ENCODE results near the gene ZNF738.

The ZNF738 gene

GRCh38 chr19:21362291-21362690 lies 3.5 kb downstream of the ZNF738 start:
- no peak for DNase-seq (ENCODE audit: insufficient read length, low spot score)
- TF ChIP-seq, protein P1, sequence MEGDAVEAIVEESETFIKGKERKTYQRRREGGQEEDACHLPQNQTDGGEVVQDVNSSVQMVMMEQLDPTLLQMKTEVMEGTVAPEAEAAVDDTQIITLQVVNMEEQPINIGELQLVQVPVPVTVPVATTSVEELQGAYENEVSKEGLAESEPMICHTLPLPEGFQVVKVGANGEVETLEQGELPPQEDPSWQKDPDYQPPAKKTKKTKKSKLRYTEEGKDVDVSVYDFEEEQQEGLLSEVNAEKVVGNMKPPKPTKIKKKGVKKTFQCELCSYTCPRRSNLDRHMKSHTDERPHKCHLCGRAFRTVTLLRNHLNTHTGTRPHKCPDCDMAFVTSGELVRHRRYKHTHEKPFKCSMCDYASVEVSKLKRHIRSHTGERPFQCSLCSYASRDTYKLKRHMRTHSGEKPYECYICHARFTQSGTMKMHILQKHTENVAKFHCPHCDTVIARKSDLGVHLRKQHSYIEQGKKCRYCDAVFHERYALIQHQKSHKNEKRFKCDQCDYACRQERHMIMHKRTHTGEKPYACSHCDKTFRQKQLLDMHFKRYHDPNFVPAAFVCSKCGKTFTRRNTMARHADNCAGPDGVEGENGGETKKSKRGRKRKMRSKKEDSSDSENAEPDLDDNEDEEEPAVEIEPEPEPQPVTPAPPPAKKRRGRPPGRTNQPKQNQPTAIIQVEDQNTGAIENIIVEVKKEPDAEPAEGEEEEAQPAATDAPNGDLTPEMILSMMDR (IDR thresholded peaks at IDR 0.05; ENCODE audit: insufficient read depth, missing control alignments) = no peak
- FAIRE-seq = no peak

- FAIRE-seq (no peak), DNase-seq (ENCODE audit: insufficient read length, low spot score) (no peak)
- TF ChIP-seq, protein P1 (IDR thresholded peaks at IDR 0.05; ENCODE audit: insufficient read depth, missing control alignments) = no peak
Measured at GRCh38 chr19:21383980-21384582, 25.3 kb downstream of the ZNF738 start.

DNA sequence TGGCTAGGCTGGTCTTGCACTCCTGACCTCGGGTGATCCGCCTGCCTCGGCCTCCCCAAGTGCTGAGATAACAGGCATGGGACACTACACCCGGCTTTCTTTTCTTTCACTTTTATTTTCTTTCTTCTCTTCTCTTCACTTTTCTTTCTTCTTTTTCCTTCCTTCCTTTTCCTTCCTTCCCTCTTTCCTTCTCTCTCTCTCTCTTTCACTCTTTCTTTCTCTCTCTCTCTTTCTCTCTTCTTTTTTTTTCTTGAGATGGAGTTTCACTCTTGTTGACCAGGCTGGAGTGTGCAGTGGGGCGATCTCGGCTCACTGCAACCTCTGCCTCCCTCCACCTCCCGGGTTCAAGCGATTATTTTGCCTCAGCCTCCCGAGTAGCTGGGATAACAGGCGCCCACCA lies 37.3 kb downstream of the ZNF738 start:
- DNase-seq (ENCODE audit: insufficient read length, low spot score) = no peak
- FAIRE-seq = no peak
- TF ChIP-seq, protein P1 (IDR thresholded peaks at IDR 0.05; ENCODE audit: insufficient read depth, missing control alignments) = no peak

DNA sequence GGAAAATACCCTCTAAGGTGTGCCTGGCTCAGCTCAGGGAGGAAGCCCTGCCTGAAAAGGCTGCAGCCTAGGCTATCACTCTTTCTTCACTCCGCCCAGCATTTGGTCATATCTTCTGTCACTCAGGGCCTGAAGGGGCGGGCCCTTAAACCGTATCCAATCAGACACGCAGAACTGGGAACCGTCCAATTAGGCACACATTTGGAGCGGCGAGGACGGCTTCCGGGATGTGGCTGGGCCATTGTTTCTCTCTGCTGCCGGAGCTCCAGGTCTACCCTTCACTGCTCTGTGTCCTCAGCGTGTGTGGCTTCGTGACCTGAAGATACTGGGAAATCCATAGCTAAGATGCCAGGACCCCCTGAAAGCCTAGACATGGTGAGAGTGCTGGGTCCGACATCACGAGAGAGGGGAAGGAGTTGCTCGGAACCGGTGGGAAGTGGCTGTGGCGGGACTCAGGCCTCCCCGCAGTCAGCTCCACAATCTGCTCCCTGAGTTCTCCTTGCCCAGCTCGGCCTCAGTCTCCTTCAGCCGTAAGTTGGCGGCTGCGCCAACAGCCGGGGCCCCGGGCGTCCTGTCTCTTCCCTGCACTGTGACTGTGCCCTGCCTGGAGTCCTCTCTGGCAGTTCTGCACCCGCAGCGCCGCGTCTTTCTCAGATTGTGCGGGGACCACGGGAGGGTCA lies 38.2 kb downstream of the ZNF738 start, which contains the start of gene ZNF493:
ZNF493 (plus strand) TSS at position 241 of the 680 bp plus-strand sequence; CDS start at position 346, 105 bp downstream.
- DNase-seq (ENCODE audit: insufficient read length, low spot score) = peak; percentile 22
- TF ChIP-seq, protein P1 (IDR thresholded peaks at IDR 0.05; ENCODE audit: insufficient read depth, missing control alignments) = no peak
- peak; percentile 64 for FAIRE-seq

GRCh38 chr19:21398851-21399250 lies 40.1 kb downstream of the ZNF738 start:
- TF ChIP-seq, protein P1 (IDR thresholded peaks at IDR 0.05; ENCODE audit: insufficient read depth, missing control alignments) = no peak
- DNase-seq (ENCODE audit: insufficient read length, low spot score) (no peak), FAIRE-seq (no peak)

- DNase-seq (ENCODE audit: insufficient read length, low spot score) (no peak), FAIRE-seq (no peak)
- TF ChIP-seq, protein P1 (IDR thresholded peaks at IDR 0.05; ENCODE audit: insufficient read depth, missing control alignments) = no peak
Measured at GRCh38 chr19:21402303-21402985, 43.6 kb downstream of the ZNF738 start.

Measured in D721Med (cell line).